Panc1 (cell line): ENCODE measurements around the gene ZFYVE26. TPM values are rescaled to one million over a fixed set of nuclear protein-coding genes. Genes with fewer than 3 reads are reported as not detected.

ENCODE experiments used
- ATAC-seq: fragments of 200-7000 bp; cut with Tn5 transposase; 2 replicates; pipeline ENCODE4 v1.9.1; 2020; ENCODE audit warnings: mild to moderate bottlenecking, moderate library complexity
- BruUV-seq: library from RNA; stranded (reverse); fragments of 400-500 nt; replicated peaks from 2 replicates; lab custom pipeline; 2021; lab: Mats Ljungman, UMichigan
- CTCF ChIA-PET: fragments of 300-600 bp; sonication (Branson Sonifier 250); formaldehyde crosslinking; loops from one replicate; lab custom pipeline; 2022; ENCODE audit warnings: antibody characterized with exemption; lab: Charles Lee
- POLR2A ChIA-PET: fragments of 300-600 bp; sonication (Branson Sonifier 250); formaldehyde crosslinking; loops from one replicate; lab custom pipeline; 2022; ENCODE audit warnings: antibody characterized with exemption; lab: Charles Lee
- DNase-seq: peaks from one replicate; pipeline ENCODE4 v3.0.0-alpha.2; 2010; ENCODE audit warnings: low read depth, low spot score
- H3K27ac ChIP-seq: 2 replicates; pipeline ENCODE4 v1.5.1; 2011; ENCODE audit warnings: mild to moderate bottlenecking, low read length, inconsistent platforms
- H3K27me3 ChIP-seq: fragments of 200-500 bp; sonication (Bioruptor generic); 2 replicates; pipeline ENCODE4 v1.6.0; 2014; ENCODE audit warnings: low read length, inconsistent platforms; ENCODE audit not compliant: control insufficient read depth, insufficient read depth
- H3K36me3 ChIP-seq: fragments of 200-500 bp; sonication (Bioruptor generic); 2 replicates; pipeline ENCODE4 v1.5.1; 2014; ENCODE audit warnings: inconsistent platforms, mild to moderate bottlenecking, low read length, moderate library complexity; ENCODE audit not compliant: control insufficient read depth, insufficient read depth
- H3K4me1 ChIP-seq: 2 replicates; pipeline ENCODE4 v1.5.1; 2011; ENCODE audit warnings: inconsistent platforms, mild to moderate bottlenecking, low read length, moderate library complexity; ENCODE audit not compliant: control insufficient read depth, insufficient read depth
- H3K4me3 ChIP-seq, 2 experiments: 2 replicates each; pipeline ENCODE4 v1.5.1; 2011 to 2012; ENCODE audit warnings: low read depth in 2 of 2, low read length in 2 of 2, mild to moderate bottlenecking in 2 of 2, inconsistent platforms in 1 of 2, moderate library complexity in 1 of 2
- H3K9me3 ChIP-seq: fragments of 200-500 bp; sonication (Bioruptor generic); 2 replicates; pipeline ENCODE4 v1.5.1; 2014; ENCODE audit warnings: low read depth, mild to moderate bottlenecking, inconsistent platforms, low read length, moderate library complexity; ENCODE audit not compliant: control insufficient read depth, insufficient read depth
- POLR2AphosphoS5 ChIP-seq: IDR thresholded peaks from 2 replicates; pipeline ENCODE4 v1.6.1; 2012; ENCODE audit warnings: mild to moderate bottlenecking, low read depth, low read length, moderate library complexity
- SIN3A ChIP-seq: IDR thresholded peaks from 2 replicates; pipeline ENCODE4 v1.6.1; 2012; ENCODE audit warnings: low read depth, mild to moderate bottlenecking, low read length, moderate library complexity, borderline replicate concordance; ENCODE audit not compliant: insufficient read depth
- TCF7L2 ChIP-seq: IDR thresholded peaks from 2 replicates; pipeline ENCODE4 v1.6.1; 2011; ENCODE audit warnings: mild to moderate bottlenecking, low read depth, low read length, inconsistent platforms
- in situ Hi-C: cut with HindIII; loops from 2 replicates; pipeline ENCODE4 v1.10.0; 2016; ENCODE audit warnings: low sequenced_read_pairs, low pct_unique_long_range_greater_than_20kb
- intact Hi-C: fragments of 100-400 bp; cut with micrococcal nuclease; formaldehyde crosslinking; loops from one replicate; pipeline ENCODE4 v1.10.0; 2022; ENCODE audit not compliant: unreplicated experiment
- total RNA-seq: library from RNA; stranded (reverse); gene quantifications from one replicate; pipeline ENCODE4 v1.2.1, GENCODE V29; 2021; ENCODE audit not compliant: unreplicated experiment
- TF ChIP-seq, protein P1 (sequence below): fragments of 450-650 bp; IDR thresholded peaks from 2 replicates; pipeline ENCODE4 v1.5.1; 2017; ENCODE audit warnings: mild to moderate bottlenecking
- TF ChIP-seq, protein P2 (sequence below), 2 experiments: IDR thresholded peaks; 2 replicates each; pipeline ENCODE4 v1.6.1; 2011 to 2012; ENCODE audit warnings: low read depth in 2 of 2, control low read depth in 1 of 2, low read length in 1 of 2, mild to moderate bottlenecking in 1 of 2, moderate library complexity in 1 of 2; ENCODE audit not compliant: insufficient read depth in 1 of 2

ZFYVE26 gene
- total RNA-seq, 1 experiment from 2014 or later, result 17.3 TPM

DNA sequence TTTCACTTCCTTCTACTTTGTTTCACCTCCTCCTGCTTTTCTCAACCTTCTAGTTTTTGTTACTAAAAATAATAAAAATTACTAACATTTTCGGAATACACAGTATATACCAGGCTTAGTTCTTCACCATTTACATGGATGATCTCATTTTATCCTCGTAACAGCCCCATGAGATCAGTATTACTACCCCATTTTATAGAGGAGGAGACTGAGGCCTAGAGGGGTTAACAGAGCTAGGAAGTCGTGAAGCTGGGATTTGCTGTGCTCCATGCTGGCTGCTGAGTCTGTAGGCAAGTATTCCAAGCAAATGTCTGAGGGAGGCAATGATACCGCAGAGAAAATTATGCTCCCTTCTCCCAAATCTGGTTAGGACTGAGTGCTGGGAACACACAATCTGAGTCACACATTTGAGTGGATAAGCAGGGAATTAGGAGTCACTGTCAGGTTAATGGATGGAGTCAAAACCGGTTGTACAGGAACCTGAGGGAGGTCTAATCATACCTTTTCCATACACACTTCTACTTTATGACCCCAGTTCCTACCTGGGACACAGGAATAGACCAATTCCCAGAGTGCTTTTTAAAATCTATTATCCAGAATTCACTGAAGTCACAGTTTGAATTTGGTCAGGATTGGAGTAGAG lies 51.1 kb downstream of the ZFYVE26 start:
- in situ Hi-C loops, result no loop called here
- no peaks in the 10 kb centered on the region for H3K4me1 ChIP-seq
- ChIA-PET CTCF (no interaction called here), POLR2A (no interaction called here)
- H3K36me3 ChIP-seq, result 0 out of 2 replicates have a peak, but pooled peaks cover 6% of the 10 kb centered on the region
- ATAC-seq (no peak), DNase-seq (no peak)
- H3K27ac ChIP-seq, result no peak overlapping the region
- no peaks in the 10 kb centered on the region for H3K9me3 ChIP-seq
- H3K27me3 ChIP-seq, result no peaks in the 10 kb centered on the region
- BruUV-seq, result no TSS peak
- TF ChIP-seq SIN3A, result no peak
- TF ChIP-seq, protein P1, sequence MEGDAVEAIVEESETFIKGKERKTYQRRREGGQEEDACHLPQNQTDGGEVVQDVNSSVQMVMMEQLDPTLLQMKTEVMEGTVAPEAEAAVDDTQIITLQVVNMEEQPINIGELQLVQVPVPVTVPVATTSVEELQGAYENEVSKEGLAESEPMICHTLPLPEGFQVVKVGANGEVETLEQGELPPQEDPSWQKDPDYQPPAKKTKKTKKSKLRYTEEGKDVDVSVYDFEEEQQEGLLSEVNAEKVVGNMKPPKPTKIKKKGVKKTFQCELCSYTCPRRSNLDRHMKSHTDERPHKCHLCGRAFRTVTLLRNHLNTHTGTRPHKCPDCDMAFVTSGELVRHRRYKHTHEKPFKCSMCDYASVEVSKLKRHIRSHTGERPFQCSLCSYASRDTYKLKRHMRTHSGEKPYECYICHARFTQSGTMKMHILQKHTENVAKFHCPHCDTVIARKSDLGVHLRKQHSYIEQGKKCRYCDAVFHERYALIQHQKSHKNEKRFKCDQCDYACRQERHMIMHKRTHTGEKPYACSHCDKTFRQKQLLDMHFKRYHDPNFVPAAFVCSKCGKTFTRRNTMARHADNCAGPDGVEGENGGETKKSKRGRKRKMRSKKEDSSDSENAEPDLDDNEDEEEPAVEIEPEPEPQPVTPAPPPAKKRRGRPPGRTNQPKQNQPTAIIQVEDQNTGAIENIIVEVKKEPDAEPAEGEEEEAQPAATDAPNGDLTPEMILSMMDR, result no peak
- TF ChIP-seq POLR2AphosphoS5, result no peak
- no peak for TF ChIP-seq TCF7L2
- TF ChIP-seq, protein P2, sequence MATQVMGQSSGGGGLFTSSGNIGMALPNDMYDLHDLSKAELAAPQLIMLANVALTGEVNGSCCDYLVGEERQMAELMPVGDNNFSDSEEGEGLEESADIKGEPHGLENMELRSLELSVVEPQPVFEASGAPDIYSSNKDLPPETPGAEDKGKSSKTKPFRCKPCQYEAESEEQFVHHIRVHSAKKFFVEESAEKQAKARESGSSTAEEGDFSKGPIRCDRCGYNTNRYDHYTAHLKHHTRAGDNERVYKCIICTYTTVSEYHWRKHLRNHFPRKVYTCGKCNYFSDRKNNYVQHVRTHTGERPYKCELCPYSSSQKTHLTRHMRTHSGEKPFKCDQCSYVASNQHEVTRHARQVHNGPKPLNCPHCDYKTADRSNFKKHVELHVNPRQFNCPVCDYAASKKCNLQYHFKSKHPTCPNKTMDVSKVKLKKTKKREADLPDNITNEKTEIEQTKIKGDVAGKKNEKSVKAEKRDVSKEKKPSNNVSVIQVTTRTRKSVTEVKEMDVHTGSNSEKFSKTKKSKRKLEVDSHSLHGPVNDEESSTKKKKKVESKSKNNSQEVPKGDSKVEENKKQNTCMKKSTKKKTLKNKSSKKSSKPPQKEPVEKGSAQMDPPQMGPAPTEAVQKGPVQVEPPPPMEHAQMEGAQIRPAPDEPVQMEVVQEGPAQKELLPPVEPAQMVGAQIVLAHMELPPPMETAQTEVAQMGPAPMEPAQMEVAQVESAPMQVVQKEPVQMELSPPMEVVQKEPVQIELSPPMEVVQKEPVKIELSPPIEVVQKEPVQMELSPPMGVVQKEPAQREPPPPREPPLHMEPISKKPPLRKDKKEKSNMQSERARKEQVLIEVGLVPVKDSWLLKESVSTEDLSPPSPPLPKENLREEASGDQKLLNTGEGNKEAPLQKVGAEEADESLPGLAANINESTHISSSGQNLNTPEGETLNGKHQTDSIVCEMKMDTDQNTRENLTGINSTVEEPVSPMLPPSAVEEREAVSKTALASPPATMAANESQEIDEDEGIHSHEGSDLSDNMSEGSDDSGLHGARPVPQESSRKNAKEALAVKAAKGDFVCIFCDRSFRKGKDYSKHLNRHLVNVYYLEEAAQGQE (IDR thresholded peaks at IDR 0.05; ENCODE audit: insufficient read depth in 1 of 2, low read depth in 2 of 2, low read length in 1 of 2), result no peak
- intact Hi-C loops, result no loop called here
- no peak overlapping the region for H3K4me3 ChIP-seq

DNA sequence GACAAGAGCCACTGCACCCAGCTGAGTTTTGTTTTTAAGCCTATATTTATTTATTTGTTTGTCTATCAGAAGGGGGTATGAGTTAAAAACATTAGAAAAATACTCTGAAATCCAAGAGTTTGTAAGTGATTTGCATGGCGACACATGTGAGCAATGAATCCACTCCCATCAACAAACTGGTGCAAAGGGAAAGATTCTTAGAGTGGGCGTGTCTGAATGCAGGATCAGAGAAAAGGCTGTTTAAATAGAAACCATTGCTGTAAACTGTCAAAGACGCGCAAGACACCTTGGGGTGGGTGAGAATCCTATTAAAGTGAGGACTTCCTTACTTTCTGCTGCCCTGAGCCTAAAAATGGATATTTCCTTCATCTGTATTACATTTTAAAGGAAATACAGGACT lies 51.9 kb downstream of the ZFYVE26 start:
- DNase-seq, result no peak
- ChIA-PET CTCF (no interaction called here), POLR2A (no interaction called here)
- Histone ChIP-seq H3K27ac (no peak overlapping the region), H3K27me3 (no peaks in the 10 kb centered on the region), H3K4me3 (no peak overlapping the region), H3K4me1 (no peaks in the 10 kb centered on the region), H3K36me3 (0 out of 2 replicates have a peak, but pooled peaks cover 6% of the 10 kb centered on the region), H3K9me3 (no peaks in the 10 kb centered on the region)
- intact Hi-C loops, result no loop called here
- no peak for ATAC-seq
- BruUV-seq, result no TSS peak
- in situ Hi-C loops, result no loop called here
- TF ChIP-seq POLR2AphosphoS5, result no peak
- no peak for TF ChIP-seq TCF7L2
- TF ChIP-seq, protein P1, result no peak
- TF ChIP-seq, protein P2 (IDR thresholded peaks at IDR 0.05; ENCODE audit: insufficient read depth in 1 of 2, low read depth in 2 of 2, low read length in 1 of 2), result no peak
- no peak for TF ChIP-seq SIN3A
